Duodenal mucosa (tissue), 2 donors: ENCODE results near the gene SART3.

Source experiments
- H3K27ac ChIP-seq: one replicate; pipeline ENCODE4 v1.7.0; 2013; ENCODE audit warnings: low read depth, low read length
- H3K27me3 ChIP-seq, 2 donors: one replicate each; pipeline ENCODE4 v1.7.0; 2013; ENCODE audit warnings: low read length in 2 of 2, control low read depth in 1 of 2; ENCODE audit not compliant: insufficient read depth in 2 of 2, control insufficient read depth in 1 of 2
- H3K36me3 ChIP-seq, 2 donors: one replicate each; pipeline ENCODE4 v1.7.0; 2013; ENCODE audit warnings: low read length in 2 of 2, control low read depth in 1 of 2; ENCODE audit not compliant: insufficient read depth in 2 of 2, control insufficient read depth in 1 of 2
- H3K4me1 ChIP-seq, 2 donors: one replicate each; pipeline ENCODE4 v1.7.0; 2013; ENCODE audit warnings: low read length in 2 of 2, control low read depth in 1 of 2; ENCODE audit not compliant: insufficient read depth in 2 of 2, control insufficient read depth in 1 of 2
- H3K4me3 ChIP-seq, 2 donors: one replicate each; pipeline ENCODE4 v1.7.0; 2013; ENCODE audit warnings: low read length in 2 of 2, low read depth in 1 of 2
- H3K9ac ChIP-seq, 2 donors: one replicate each; pipeline ENCODE4 v1.7.0; 2013; ENCODE audit warnings: low read length in 2 of 2, low read depth in 1 of 2
- H3K9me3 ChIP-seq, 2 donors: one replicate each; pipeline ENCODE4 v1.7.0; 2013; ENCODE audit warnings: low read length in 2 of 2, control low read depth in 1 of 2; ENCODE audit not compliant: control insufficient read depth in 1 of 2

The SART3 gene

GRCh38 chr12:108589028-108589839, 28.3 kb upstream of the SART3 start:
- H3K36me3 ChIP-seq: no peaks in the 10 kb centered on the region
- no peak overlapping the region for H3K4me3 ChIP-seq
- H3K27me3 ChIP-seq: no peaks in the 10 kb centered on the region
- no peak overlapping the region for H3K9ac ChIP-seq
- no peak overlapping the region for H3K27ac ChIP-seq
- no peaks in the 10 kb centered on the region for H3K4me1 ChIP-seq
- no peaks in the 10 kb centered on the region for H3K9me3 ChIP-seq

- no peak overlapping the region for H3K9ac ChIP-seq
- no peak overlapping the region for H3K27ac ChIP-seq
- H3K4me3 ChIP-seq: no peak overlapping the region
- H3K9me3 ChIP-seq: no peaks in the 10 kb centered on the region
- H3K4me1 ChIP-seq: no peaks in the 10 kb centered on the region
- no peaks in the 10 kb centered on the region for H3K27me3 ChIP-seq
- H3K36me3 ChIP-seq: no peaks in the 10 kb centered on the region
Observed at GRCh38 chr12:108587826-108588225, 26.9 kb upstream of the SART3 start.

DNA sequence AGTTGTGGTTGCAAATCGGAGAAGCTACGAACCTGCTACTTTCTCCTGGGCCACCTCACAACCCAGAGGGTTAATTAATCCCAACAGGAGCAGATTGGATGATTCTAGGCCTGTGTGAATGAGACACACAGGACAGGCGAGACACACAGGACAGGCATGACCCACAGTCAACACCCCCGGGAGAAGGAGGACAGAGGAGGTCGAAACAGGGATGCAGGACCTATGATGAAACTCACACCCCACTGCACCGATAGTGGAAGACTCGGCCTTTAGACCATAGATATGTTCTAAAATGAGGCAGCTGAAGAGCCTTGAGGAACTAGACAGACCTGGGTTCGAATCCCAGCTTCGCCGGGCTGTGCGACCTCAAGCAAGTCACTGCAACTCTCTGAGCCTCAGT, 25.3 kb upstream of the SART3 start:
- H3K9me3 ChIP-seq: no peaks in the 10 kb centered on the region
- H3K9ac ChIP-seq: no peak overlapping the region
- H3K4me3 ChIP-seq: no peak overlapping the region
- H3K27ac ChIP-seq: no peak overlapping the region
- H3K27me3 ChIP-seq: no peaks in the 10 kb centered on the region
- H3K4me1 ChIP-seq: no peaks in the 10 kb centered on the region
- no peaks in the 10 kb centered on the region for H3K36me3 ChIP-seq

GRCh38 chr12:108585864-108586263, 24.9 kb upstream of the SART3 start:
- Histone ChIP-seq H3K27me3 (no peaks in the 10 kb centered on the region), H3K9ac (no peak overlapping the region), H3K4me3 (no peak overlapping the region), H3K9me3 (no peaks in the 10 kb centered on the region), H3K4me1 (no peaks in the 10 kb centered on the region), H3K27ac (no peak overlapping the region), H3K36me3 (no peaks in the 10 kb centered on the region)

DNA sequence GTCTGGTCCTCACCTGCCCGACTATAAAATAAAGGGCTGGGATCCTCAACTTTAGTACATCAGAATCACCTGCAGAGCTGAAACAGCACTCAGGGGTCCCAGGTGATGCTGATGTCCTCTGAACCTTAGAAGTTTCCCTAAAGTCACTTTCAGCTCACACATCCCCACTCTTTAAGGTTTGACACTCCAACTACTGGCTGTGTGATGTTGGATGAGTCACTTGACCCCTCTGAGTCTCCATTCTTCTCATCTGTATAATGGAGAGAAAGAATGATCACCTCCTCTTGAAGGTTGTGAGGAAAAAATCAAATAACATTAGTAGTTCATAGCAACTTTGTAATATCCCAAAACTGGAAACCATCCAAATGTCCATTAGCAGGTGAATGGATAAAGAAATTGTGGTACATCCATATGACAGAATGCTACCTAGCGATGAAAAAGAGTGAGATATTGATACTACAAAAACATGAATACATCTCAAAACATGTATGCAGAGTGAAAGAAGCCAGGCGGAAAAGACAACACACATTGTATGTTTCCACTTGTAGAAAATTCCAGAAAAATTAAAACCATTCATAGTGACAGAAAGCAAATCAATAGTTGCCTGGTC, 23.6 kb upstream of the SART3 start:
- H3K27me3 ChIP-seq: no peaks in the 10 kb centered on the region
- H3K36me3 ChIP-seq: no peaks in the 10 kb centered on the region
- H3K9me3 ChIP-seq: no peaks in the 10 kb centered on the region
- H3K27ac ChIP-seq: no peak overlapping the region
- no peak overlapping the region for H3K4me3 ChIP-seq
- H3K4me1 ChIP-seq: no peaks in the 10 kb centered on the region
- no peak overlapping the region for H3K9ac ChIP-seq

DNA sequence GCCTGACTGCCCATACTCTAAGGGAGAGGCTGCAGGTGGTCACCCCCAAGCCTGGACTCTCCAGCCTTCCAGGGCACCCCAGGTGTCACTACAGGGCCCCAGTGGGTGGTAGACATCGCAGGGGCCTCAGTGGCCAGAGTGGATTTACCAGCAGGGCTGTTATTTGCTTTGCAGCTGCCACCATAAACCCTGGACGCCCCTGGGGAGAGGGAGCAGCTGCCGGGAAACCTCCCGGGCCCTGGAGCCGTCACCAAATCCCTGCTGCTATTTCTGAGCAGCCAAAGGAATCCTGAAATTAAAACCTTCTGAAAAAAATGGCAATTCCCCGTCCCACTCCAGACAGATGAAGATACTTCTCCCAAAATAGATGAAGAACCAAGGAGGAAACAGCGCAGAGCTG, 23.0 kb upstream of the SART3 start:
- no peak overlapping the region for H3K9ac ChIP-seq
- no peak overlapping the region for H3K4me3 ChIP-seq
- no peaks in the 10 kb centered on the region for H3K4me1 ChIP-seq
- H3K36me3 ChIP-seq: no peaks in the 10 kb centered on the region
- H3K27ac ChIP-seq: no peak overlapping the region
- H3K9me3 ChIP-seq: no peaks in the 10 kb centered on the region
- H3K27me3 ChIP-seq: no peaks in the 10 kb centered on the region

DNA sequence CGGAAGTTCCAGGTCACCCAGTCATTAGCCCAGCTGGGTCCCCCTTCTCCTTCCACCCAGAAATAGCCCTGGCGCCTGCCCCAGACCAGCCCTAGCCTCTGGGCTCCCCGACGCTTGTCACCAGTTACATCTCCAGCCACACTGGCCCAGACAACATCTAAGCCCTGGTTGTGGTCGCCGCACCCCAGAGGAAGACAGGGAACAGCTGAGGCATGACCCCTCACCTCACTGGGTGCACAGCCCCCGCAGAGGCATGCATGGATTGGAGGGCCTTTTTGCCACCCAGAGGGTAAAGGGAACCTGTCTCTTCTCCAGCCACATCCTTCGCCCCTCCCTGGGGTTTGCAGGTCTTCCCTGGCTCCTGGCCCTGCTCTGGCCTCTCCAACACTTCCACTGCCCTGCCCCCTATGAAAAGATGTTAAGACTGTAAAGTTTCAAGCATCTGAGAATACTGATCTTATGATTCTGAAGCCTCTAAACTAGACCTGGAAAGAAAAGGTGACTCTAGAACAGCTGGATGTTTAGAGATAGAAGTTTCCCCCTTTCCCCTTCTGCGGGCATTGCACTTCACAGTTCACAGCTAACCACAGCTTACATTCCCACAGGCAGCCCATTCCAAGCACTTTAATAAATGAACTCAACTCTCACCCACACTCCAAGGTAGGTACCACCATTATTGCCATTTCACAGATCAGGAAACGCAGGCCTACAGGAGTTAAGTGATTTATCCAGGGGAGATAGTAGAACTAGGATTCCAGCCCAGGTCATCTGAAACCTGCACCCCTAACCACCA, 22.2 kb upstream of the SART3 start:
- Histone ChIP-seq H3K4me1 (no peaks in the 10 kb centered on the region), H3K27me3 (no peaks in the 10 kb centered on the region), H3K4me3 (no peak overlapping the region), H3K9me3 (no peaks in the 10 kb centered on the region), H3K27ac (no peak overlapping the region), H3K36me3 (no peaks in the 10 kb centered on the region), H3K9ac (no peak overlapping the region)

DNA sequence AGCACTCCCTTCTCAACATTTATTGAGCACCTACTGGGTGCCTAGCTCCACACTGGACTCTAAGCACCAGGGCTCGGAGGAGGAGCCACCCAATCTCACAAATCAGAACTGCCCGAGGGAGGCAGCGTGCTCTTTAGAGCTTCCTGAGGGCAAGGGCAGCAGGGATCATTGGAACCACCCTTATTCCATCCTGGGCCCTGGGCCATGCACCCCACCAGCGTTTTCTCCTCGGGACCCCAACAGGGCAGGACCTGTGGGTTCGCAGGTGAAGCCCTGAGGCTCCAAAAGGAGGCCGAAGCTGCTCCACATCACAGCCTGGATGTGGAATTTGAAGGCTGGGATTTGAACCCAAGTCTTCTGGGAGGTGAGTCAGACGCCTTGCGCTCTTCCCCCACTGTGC, 21.5 kb upstream of the SART3 start:
- no peaks in the 10 kb centered on the region for H3K36me3 ChIP-seq
- H3K4me3 ChIP-seq: no peak overlapping the region
- H3K9me3 ChIP-seq: no peaks in the 10 kb centered on the region
- no peak overlapping the region for H3K9ac ChIP-seq
- no peaks in the 10 kb centered on the region for H3K4me1 ChIP-seq
- H3K27ac ChIP-seq: no peak overlapping the region
- H3K27me3 ChIP-seq: no peaks in the 10 kb centered on the region

- Histone ChIP-seq H3K4me3 (no peak overlapping the region), H3K9me3 (no peaks in the 10 kb centered on the region), H3K27ac (no peak overlapping the region), H3K36me3 (no peaks in the 10 kb centered on the region), H3K9ac (no peak overlapping the region), H3K4me1 (no peaks in the 10 kb centered on the region), H3K27me3 (no peaks in the 10 kb centered on the region)
Observed at GRCh38 chr12:108581311-108582227, 20.6 kb upstream of the SART3 start.
